ENCODE results near the gene MAFG. TPM values are rescaled to one million over a fixed set of nuclear protein-coding genes. Genes with fewer than 3 reads are reported as not detected.

The MAFG gene
- total and polyA plus RNA-seq, 12 donors = 7.7 to 44.5 (median 22.1) TPM

GRCh38 chr17:81903896-81904599 is 23.5 kb downstream of the MAFG start:
- intact Hi-C loops (cut with DNase I) = no loop called here
- H3K36me3 ChIP-seq (replicated peaks in 1 of 2) = peaks cover 0 to 10% of the 10 kb centered on the region in 2 donors
- H3K4me1 ChIP-seq (replicated peaks in 1 of 2) = peaks cover 3 to 14% of the 10 kb centered on the region in 2 donors
- H3K27me3 ChIP-seq = peaks cover 4% of the 10 kb centered on the region
- no peaks in the 10 kb centered on the region for H3K9me3 ChIP-seq (replicated peaks in 1 of 3)
- H3K27ac ChIP-seq = no peak overlapping the region
- no peak overlapping the region for H3K4me3 ChIP-seq
- WGBS, 4 donors = 94 to 98% (median 96%) methylated on average over 18 to 24 of the region's 24 CpGs
- no peak for DNase-seq
- TF ChIP-seq CTCF (IDR thresholded peaks at IDR 0.05) = no peak
- no peak for TF ChIP-seq POLR2A (IDR thresholded peaks at IDR 0.05)

- 80 to 100% (median 96%) methylated on average over 1 to 10 of the region's 10 CpGs for WGBS, 4 donors
- no peaks in the 10 kb centered on the region for H3K9me3 ChIP-seq (replicated peaks in 1 of 3)
- DNase-seq = no peak
- H3K36me3 ChIP-seq (replicated peaks in 1 of 2) = peaks cover 0 to 16% of the 10 kb centered on the region in 2 donors
- peaks cover 4% of the 10 kb centered on the region for H3K27me3 ChIP-seq
- intact Hi-C loops (cut with DNase I) = no loop called here
- H3K4me3 ChIP-seq = no peak overlapping the region
- H3K27ac ChIP-seq = no peak overlapping the region
- TF ChIP-seq POLR2A (IDR thresholded peaks at IDR 0.05) (no peak), CTCF (IDR thresholded peaks at IDR 0.05) (no peak)
- H3K4me1 ChIP-seq (replicated peaks in 1 of 2) = peaks cover 3 to 14% of the 10 kb centered on the region in 2 donors
Observed at GRCh38 chr17:81903415-81903831, 24.1 kb downstream of the MAFG start.

- intact Hi-C loops (cut with DNase I) = no loop called here
- Histone ChIP-seq H3K27me3 (peaks cover 4% of the 10 kb centered on the region), H3K4me1 (replicated peaks in 1 of 2) (peaks cover 3 to 14% of the 10 kb centered on the region in 2 donors), H3K36me3 (replicated peaks in 1 of 2) (peaks cover 0 to 22% of the 10 kb centered on the region in 2 donors), H3K27ac (no peak overlapping the region), H3K4me3 (peak overlapping the region in 1 of 4 donors; percentile 12), H3K9me3 (replicated peaks in 1 of 3) (no peaks in the 10 kb centered on the region)
- WGBS, 4 donors = 31 to 56% (median 35%) methylated on average over 10 to 47 of the region's 47 CpGs
- DNase-seq = no peak
- TF ChIP-seq POLR2A (IDR thresholded peaks at IDR 0.05) (no peak), CTCF (IDR thresholded peaks at IDR 0.05) (no peak)
Observed at GRCh38 chr17:81902653-81903414, 24.7 kb downstream of the MAFG start.

- 1% methylated on average over 68 to 79 of the region's 79 CpGs; no CpG with 5 or more reads in 2 of the 4 donors for WGBS, 4 donors
- DNase-seq = peak in 1 of 7 donors; percentile 40
- peak within 1 kb of the TSS in 1 of 4 donors; percentile 12 for H3K4me3 ChIP-seq
- peaks cover 0 to 29% of the 10 kb centered on the region in 2 donors for H3K36me3 ChIP-seq (replicated peaks in 1 of 2)
- no peaks in the 10 kb centered on the region for H3K9me3 ChIP-seq (replicated peaks in 1 of 3)
- no peak within 1 kb of the TSS for H3K27ac ChIP-seq
- TF ChIP-seq POLR2A (IDR thresholded peaks at IDR 0.05) (no peak), CTCF (IDR thresholded peaks at IDR 0.05) (no peak)
- H3K4me1 ChIP-seq (replicated peaks in 1 of 2) = peaks cover 3 to 14% of the 10 kb centered on the region in 2 donors
- H3K27me3 ChIP-seq = peaks cover 4% of the 10 kb centered on the region
- intact Hi-C loops (cut with DNase I) = no loop called here
Observed at GRCh38 chr17:81902023-81902652, 25.4 kb downstream of the MAFG start, which contains the start of gene NPB. NPB (plus strand) TSS chr17:81902238; CDS start chr17:81902278, 40 bp downstream.

Data from adrenal gland (tissue), 12 donors.